CD14-positive monocyte (primary cell): ENCODE measurements around the gene B4GALT7. TPM values are rescaled to one million over a fixed set of nuclear protein-coding genes. Genes with fewer than 3 reads are reported as not detected.

ENCODE experiments used
- DNase-seq, 3 donors: peaks; one replicate each; pipeline ENCODE4 v3.0.0-alpha.2; 2011 to 2022
- H2AFZ ChIP-seq: 2 replicates; pipeline ENCODE4 v1.6.0; 2012; ENCODE audit warnings: mild to moderate bottlenecking, low read depth, low read length, inconsistent platforms; ENCODE audit not compliant: insufficient read depth, poor library complexity, severe bottlenecking
- H3K27ac ChIP-seq, 2 donors: 1 replicate in 1 of 2; 2 replicates in 1 of 2; pipeline ENCODE4 v1.5.1; 2012 to 2013; ENCODE audit warnings: low read length in 2 of 2, control low read depth in 1 of 2, inconsistent platforms in 1 of 2, low read depth in 1 of 2, mild to moderate bottlenecking in 1 of 2
- H3K27me3 ChIP-seq, 2 donors: one replicate each; pipeline versions ENCODE4 v1.6.0 to v1.6.1; 2011 to 2013; ENCODE audit warnings: low read length in 2 of 2; ENCODE audit not compliant: control insufficient read depth in 2 of 2, insufficient read depth in 2 of 2
- H3K36me3 ChIP-seq, 2 donors: replicated peaks in 1 of 2; 1 replicate in 1 of 2; 2 replicates in 1 of 2; pipeline versions ENCODE4 v1.5.1 to v1.6.1; 2012 to 2013; ENCODE audit warnings: low read length in 2 of 2, control low read depth in 1 of 2, inconsistent platforms in 1 of 2, mild to moderate bottlenecking in 1 of 2; ENCODE audit not compliant: insufficient read depth in 2 of 2, control insufficient read depth in 1 of 2
- H3K4me1 ChIP-seq, 2 donors: 1 replicate in 1 of 2; 2 replicates in 1 of 2; pipeline versions ENCODE4 v1.5.1 to v1.6.1; 2012 to 2013; ENCODE audit warnings: low read length in 2 of 2, control low read depth in 1 of 2, inconsistent platforms in 1 of 2, mild to moderate bottlenecking in 1 of 2, moderate library complexity in 1 of 2; ENCODE audit not compliant: insufficient read depth in 2 of 2, control insufficient read depth in 1 of 2
- H3K4me2 ChIP-seq: replicated peaks from 2 replicates; pipeline ENCODE3; 2012; ENCODE audit warnings: low read length, moderate library complexity, mild to moderate bottlenecking; ENCODE audit not compliant: poor library complexity, severe bottlenecking; ENCODE audit errors: extremely low read depth
- H3K4me3 ChIP-seq, 3 experiments: fragments of 200-600 bp in 1 of 3; sonication (generic) in 1 of 3; replicated peaks in 1 of 3; 1 replicate in 2 of 3; 2 replicates in 1 of 3; pipeline ENCODE4 v1.5.1; 2011 to 2013; ENCODE audit warnings: low read length in 3 of 3, mild to moderate bottlenecking in 3 of 3, control low read depth in 2 of 3, low read depth in 2 of 3, inconsistent platforms in 1 of 3, moderate library complexity in 1 of 3
- H3K79me2 ChIP-seq: 2 replicates; pipeline ENCODE4 v1.6.0; 2012; ENCODE audit warnings: mild to moderate bottlenecking, control low read depth, inconsistent platforms, low read length, moderate library complexity; ENCODE audit not compliant: insufficient read depth
- H3K9ac ChIP-seq: 2 replicates; pipeline ENCODE4 v1.6.0; 2017; ENCODE audit warnings: low read length, mild to moderate bottlenecking; ENCODE audit not compliant: insufficient read depth, poor library complexity, severe bottlenecking
- H3K9me3 ChIP-seq, 2 donors: replicated peaks in 1 of 2; 1 replicate in 1 of 2; 2 replicates in 1 of 2; pipeline versions ENCODE4 v1.5.1 to v1.6.1; 2012 to 2013; ENCODE audit warnings: low read length in 2 of 2, control low read depth in 1 of 2; ENCODE audit not compliant: control insufficient read depth in 1 of 2, insufficient read depth in 1 of 2
- H4K20me1 ChIP-seq: 2 replicates; pipeline ENCODE4 v1.6.0; 2012; ENCODE audit warnings: mild to moderate bottlenecking, low read length, control low read depth, moderate library complexity; ENCODE audit not compliant: insufficient read depth
- H3K27ac Mint-ChIP-seq, 7 donors: one replicate each; pipeline ENCODE4 v1.8.0; 2020; ENCODE audit warnings: mild to moderate bottlenecking in 7 of 7, mixed read lengths in 7 of 7, moderate library complexity in 6 of 7, inconsistent platforms in 2 of 7
- H3K27me3 Mint-ChIP-seq, 3 donors: one replicate each; pipeline ENCODE4 v1.8.0; 2021 to 2022; ENCODE audit warnings: low read depth in 3 of 3, mild to moderate bottlenecking in 3 of 3, mixed read lengths in 3 of 3, moderate library complexity in 3 of 3, inconsistent platforms in 1 of 3
- H3K36me3 Mint-ChIP-seq, 2 donors: one replicate each; pipeline ENCODE4 v1.8.0; 2020; ENCODE audit warnings: mixed read lengths in 2 of 2, inconsistent platforms in 1 of 2, mild to moderate bottlenecking in 1 of 2
- H3K4me1 Mint-ChIP-seq: one replicate; pipeline ENCODE4 v1.8.0; 2020; ENCODE audit warnings: mild to moderate bottlenecking, mixed read lengths
- H3K4me3 Mint-ChIP-seq, 2 donors: one replicate each; pipeline ENCODE4 v1.8.0; 2020; ENCODE audit warnings: mild to moderate bottlenecking in 2 of 2, mixed read lengths in 2 of 2, moderate library complexity in 1 of 2
- H3K9me3 Mint-ChIP-seq, 7 donors: one replicate each; pipeline ENCODE4 v1.8.0; 2020 to 2022; ENCODE audit warnings: mixed read lengths in 7 of 7, mild to moderate bottlenecking in 6 of 7, moderate library complexity in 6 of 7, inconsistent platforms in 2 of 7
- WGBS: methylation state at CpG from one replicate; pipeline ENCODE4 v1.1.5; 2013; ENCODE audit warnings: missing lambda C conversion rate; ENCODE audit not compliant: insufficient coverage; 5-methylcytosine and 5-hydroxymethylcytosine counted together
- intact Hi-C, 2 donors: fragments of 100-400 bp; cut with micrococcal nuclease; formaldehyde crosslinking; loops; one replicate each; pipeline versions ENCODE4 v1.15.0 to v1.15.1; 2023
- polyA minus RNA-seq: library from RNA; depleted of rRNA, polyadenylated mRNA; stranded (reverse); fragments of >200 nt; gene quantifications from 2 replicates; pipeline ENCODE4 v1.2.3, GENCODE V29; 2012
- polyA plus RNA-seq, 3 donors: library from polyadenylated mRNA; depleted of rRNA in 1 of 3; unstranded in 2 of 3; stranded (reverse) in 1 of 3; fragments of 300-500 nt in 2 of 3; fragments of >200 nt in 1 of 3; fragmentation: Illumina TruSeq in 2 of 3; gene quantifications; 1 replicate in 2 of 3; 2 replicates in 1 of 3; pipeline ENCODE4 v1.2.3, GENCODE V29; 2012 to 2021
- total RNA-seq, 12 experiments: library from RNA in 1 of 12; stranded (reverse) in 1 of 12; fragments of 120-200 nt in 1 of 12; gene quantifications; one replicate each; pipeline ENCODE4 v1.2.4 and lab custom pipeline; 2013 to 2026; ENCODE audit warnings: mixed read lengths in 6 of 12, inconsistent platforms in 1 of 12
- TF ChIP-seq, protein P1 (sequence below): fragments of 200-600 bp; IDR thresholded peaks from one replicate; pipeline ENCODE4 v1.8.0; 2022; ENCODE audit warnings: antibody characterized with exemption, mild to moderate bottlenecking

B4GALT7 gene, protein sequence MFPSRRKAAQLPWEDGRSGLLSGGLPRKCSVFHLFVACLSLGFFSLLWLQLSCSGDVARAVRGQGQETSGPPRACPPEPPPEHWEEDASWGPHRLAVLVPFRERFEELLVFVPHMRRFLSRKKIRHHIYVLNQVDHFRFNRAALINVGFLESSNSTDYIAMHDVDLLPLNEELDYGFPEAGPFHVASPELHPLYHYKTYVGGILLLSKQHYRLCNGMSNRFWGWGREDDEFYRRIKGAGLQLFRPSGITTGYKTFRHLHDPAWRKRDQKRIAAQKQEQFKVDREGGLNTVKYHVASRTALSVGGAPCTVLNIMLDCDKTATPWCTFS
- 17.2 TPM for total RNA-seq (2013)
- polyA plus RNA-seq: 10 to 100 TPM; 15.6 to 21.7 (median 18.8) TPM
- 16.2 and 20.4 TPM in 2 replicates for polyA minus RNA-seq
- total RNA-seq (lab: John Stamatoyannopoulos, UW): 2.4 to 11.6 (median 10.3) reads per million in 11 experiments

DNA sequence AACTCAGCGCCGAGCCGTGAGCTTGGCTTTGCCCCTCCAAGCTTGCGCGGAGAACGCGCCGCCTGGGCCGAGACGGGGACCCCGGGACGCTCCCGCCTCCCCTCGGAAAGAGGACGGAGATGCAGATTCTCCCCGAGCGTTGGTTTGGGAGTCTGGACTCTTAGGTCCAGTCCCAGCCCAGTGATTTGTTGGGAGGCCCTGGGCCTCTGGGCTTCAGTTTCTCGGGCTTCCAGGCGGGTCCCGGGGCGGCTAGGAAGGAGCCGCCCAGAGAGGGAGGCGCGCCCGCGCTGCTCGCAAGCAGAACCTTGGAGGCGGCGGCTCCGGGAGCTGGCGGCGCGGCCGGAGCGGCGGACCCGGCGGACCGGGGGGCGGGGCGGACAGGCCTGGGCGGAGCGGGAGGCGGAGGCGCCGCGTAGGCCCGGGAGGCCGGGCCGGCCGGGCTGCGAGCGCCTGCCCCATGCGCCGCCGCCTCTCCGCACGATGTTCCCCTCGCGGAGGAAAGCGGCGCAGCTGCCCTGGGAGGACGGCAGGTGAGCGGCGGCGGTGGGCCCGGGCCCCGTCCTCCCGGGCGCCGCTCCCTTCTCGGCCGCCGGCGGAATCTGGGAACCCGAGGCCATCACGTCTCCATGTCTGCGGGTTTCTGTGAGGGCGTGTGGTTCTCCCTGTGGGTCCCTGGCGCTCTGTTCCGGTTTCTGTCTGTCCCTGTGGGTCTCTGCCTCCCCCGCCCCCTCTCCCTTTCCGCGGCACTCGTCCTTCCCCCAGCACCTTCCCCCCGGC lies at the start of gene B4GALT7:
TSS of gene B4GALT7 (plus strand) at position 402 of the 777 bp plus-strand sequence. CDS start at position 481, 79 bp downstream.
- peak within 1 kb of the TSS; percentile 80 to 91 for H3K27ac ChIP-seq
- Mint-ChIP-seq H3K4me1 (peaks cover 33% of the 10 kb centered on the region), H3K36me3 (peaks cover 25 to 29% of the 10 kb centered on the region in 2 donors), H3K9me3 (peaks cover 0 to 2% (median 0%) of the 10 kb centered on the region in 7 donors), H3K4me3 (peak within 1 kb of the TSS; percentile 83 to 97), H3K27me3 (peaks cover 0 to 3% (median 1%) of the 10 kb centered on the region in 3 donors), H3K27ac (peak within 1 kb of the TSS; percentile 88 to 95 (median 91))
- H2AFZ ChIP-seq: peak within 1 kb of the TSS; percentile 97
- peak within 1 kb of the TSS; percentile 98 for H3K4me2 ChIP-seq
- peaks cover 18 to 29% of the 10 kb centered on the region in 2 donors for H3K36me3 ChIP-seq
- peaks cover 15% of the 10 kb centered on the region for H3K79me2 ChIP-seq
- peak within 1 kb of the TSS; percentile 76 to 90 (median 86) for H3K4me3 ChIP-seq
- H3K9me3 ChIP-seq: no peaks in the 10 kb centered on the region
- under 1% methylated on average over 82 of the region's 86 CpGs for WGBS
- intact Hi-C loops: loop anchor here (5.0 to 10.0 kb wide), 3 partner anchors 43 to 295 kb away; partner anchors contain the start of genes MXD3 (in 1 of the 2), PRELID1 (in 1 of the 2) and RAB24 (in 1 of the 2)
- peak; percentile 62 to 67 (median 66) for DNase-seq
- H3K27me3 ChIP-seq: no peaks in the 10 kb centered on the region
- peaks cover 23% of the 10 kb centered on the region for H4K20me1 ChIP-seq
- peak within 1 kb of the TSS; percentile 91 for H3K9ac ChIP-seq
- H3K4me1 ChIP-seq: peaks cover 19 to 23% of the 10 kb centered on the region in 2 donors
- TF ChIP-seq, protein P1, sequence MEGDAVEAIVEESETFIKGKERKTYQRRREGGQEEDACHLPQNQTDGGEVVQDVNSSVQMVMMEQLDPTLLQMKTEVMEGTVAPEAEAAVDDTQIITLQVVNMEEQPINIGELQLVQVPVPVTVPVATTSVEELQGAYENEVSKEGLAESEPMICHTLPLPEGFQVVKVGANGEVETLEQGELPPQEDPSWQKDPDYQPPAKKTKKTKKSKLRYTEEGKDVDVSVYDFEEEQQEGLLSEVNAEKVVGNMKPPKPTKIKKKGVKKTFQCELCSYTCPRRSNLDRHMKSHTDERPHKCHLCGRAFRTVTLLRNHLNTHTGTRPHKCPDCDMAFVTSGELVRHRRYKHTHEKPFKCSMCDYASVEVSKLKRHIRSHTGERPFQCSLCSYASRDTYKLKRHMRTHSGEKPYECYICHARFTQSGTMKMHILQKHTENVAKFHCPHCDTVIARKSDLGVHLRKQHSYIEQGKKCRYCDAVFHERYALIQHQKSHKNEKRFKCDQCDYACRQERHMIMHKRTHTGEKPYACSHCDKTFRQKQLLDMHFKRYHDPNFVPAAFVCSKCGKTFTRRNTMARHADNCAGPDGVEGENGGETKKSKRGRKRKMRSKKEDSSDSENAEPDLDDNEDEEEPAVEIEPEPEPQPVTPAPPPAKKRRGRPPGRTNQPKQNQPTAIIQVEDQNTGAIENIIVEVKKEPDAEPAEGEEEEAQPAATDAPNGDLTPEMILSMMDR: no peak
